Adrenal gland (tissue), 5 donors: ENCODE results near the gene NMU.

ENCODE experiments used
- POLR2A ChIP-seq, 2 donors: fragments of 450-650 bp; IDR thresholded peaks; one replicate each; pipeline ENCODE4 v1.6.1; 2017; ENCODE audit warnings: antibody characterized with exemption in 2 of 2, mild to moderate bottlenecking in 2 of 2, moderate library complexity in 1 of 2
- TF ChIP-seq, protein P1 (sequence below), 6 experiments: fragments of 450-650 bp in 4 of 6; fragments of 200-600 bp in 2 of 6; sonication (generic) in 1 of 6; IDR thresholded peaks; 1 replicate in 5 of 6; 2 replicates in 1 of 6; pipeline versions ENCODE4 v1.5.1 to v1.8.0; 2016 to 2021; ENCODE audit warnings: antibody characterized with exemption in 6 of 6, mild to moderate bottlenecking in 2 of 6, moderate library complexity in 1 of 6
- donor health status: DM: no; HTN: no; CAD: no.

DNA sequence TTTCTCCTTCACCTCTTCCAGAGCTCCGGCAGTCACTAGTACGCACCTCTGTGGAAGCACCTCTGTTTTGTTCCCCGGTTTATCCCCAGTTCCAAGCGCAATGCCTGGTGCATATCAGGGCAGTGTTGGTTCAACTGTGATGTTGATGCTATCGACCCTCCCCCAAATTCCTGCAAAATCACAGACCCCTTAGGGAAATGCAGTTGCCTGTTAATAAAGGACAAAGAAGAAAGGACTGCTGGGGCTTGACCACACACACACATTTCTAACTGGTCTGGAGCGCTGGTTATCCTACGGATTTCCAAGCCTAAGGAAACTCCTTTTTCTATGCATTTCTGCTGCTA is 530 bp upstream of the NMU start:
- TF ChIP-seq, protein P1, sequence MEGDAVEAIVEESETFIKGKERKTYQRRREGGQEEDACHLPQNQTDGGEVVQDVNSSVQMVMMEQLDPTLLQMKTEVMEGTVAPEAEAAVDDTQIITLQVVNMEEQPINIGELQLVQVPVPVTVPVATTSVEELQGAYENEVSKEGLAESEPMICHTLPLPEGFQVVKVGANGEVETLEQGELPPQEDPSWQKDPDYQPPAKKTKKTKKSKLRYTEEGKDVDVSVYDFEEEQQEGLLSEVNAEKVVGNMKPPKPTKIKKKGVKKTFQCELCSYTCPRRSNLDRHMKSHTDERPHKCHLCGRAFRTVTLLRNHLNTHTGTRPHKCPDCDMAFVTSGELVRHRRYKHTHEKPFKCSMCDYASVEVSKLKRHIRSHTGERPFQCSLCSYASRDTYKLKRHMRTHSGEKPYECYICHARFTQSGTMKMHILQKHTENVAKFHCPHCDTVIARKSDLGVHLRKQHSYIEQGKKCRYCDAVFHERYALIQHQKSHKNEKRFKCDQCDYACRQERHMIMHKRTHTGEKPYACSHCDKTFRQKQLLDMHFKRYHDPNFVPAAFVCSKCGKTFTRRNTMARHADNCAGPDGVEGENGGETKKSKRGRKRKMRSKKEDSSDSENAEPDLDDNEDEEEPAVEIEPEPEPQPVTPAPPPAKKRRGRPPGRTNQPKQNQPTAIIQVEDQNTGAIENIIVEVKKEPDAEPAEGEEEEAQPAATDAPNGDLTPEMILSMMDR (IDR thresholded peaks at IDR 0.05), result no peak
- TF ChIP-seq POLR2A (IDR thresholded peaks at IDR 0.05), result no peak
